Nephron (organoid): Measurements from ENCODE around the gene WFDC12.

ENCODE experiments used
- H3K27ac Mint-ChIP-seq, 3 experiments: 2 replicates each; pipeline ENCODE4 v1.8.0; 2020; ENCODE audit warnings: mixed read lengths in 3 of 3, mild to moderate bottlenecking in 2 of 3, moderate library complexity in 1 of 3
- H3K27me3 Mint-ChIP-seq: 2 replicates; pipeline ENCODE4 v1.8.0; 2021; ENCODE audit warnings: low read depth, mild to moderate bottlenecking, moderate library complexity, mixed read lengths
- H3K36me3 Mint-ChIP-seq: 2 replicates; pipeline ENCODE4 v1.8.0; 2020; ENCODE audit warnings: low read depth, mixed read lengths
- H3K4me1 Mint-ChIP-seq: 2 replicates; pipeline ENCODE4 v1.8.0; 2020; ENCODE audit warnings: mixed read lengths
- H3K4me3 Mint-ChIP-seq, 3 experiments: 2 replicates each; pipeline ENCODE4 v1.8.0; 2020; ENCODE audit warnings: mild to moderate bottlenecking in 3 of 3, mixed read lengths in 3 of 3, moderate library complexity in 2 of 3
- H3K9me3 Mint-ChIP-seq: 2 replicates; pipeline ENCODE4 v1.8.0; 2020; ENCODE audit warnings: mixed read lengths
- CTCF ChIP-seq, 3 experiments: fragments of 200-600 bp; sonication (generic); IDR thresholded peaks; one replicate each; pipeline ENCODE4 v1.5.0; 2021; ENCODE audit warnings: antibody characterized with exemption in 3 of 3; ENCODE audit not compliant: unreplicated experiment in 3 of 3

The WFDC12 gene

GRCh38 chr20:45112754-45113153 lies 11.5 kb downstream of the WFDC12 start:
- Mint-ChIP-seq H3K27me3 (peaks cover 34% of the 10 kb centered on the region), H3K36me3 (no peaks in the 10 kb centered on the region), H3K9me3 (no peaks in the 10 kb centered on the region), H3K4me1 (no peaks in the 10 kb centered on the region), H3K4me3 (no peak overlapping the region), H3K27ac (no peak overlapping the region)
- no peak for TF ChIP-seq CTCF (IDR thresholded peaks at IDR 0.05; ENCODE audit: unreplicated experiment in 3 of 3)

DNA sequence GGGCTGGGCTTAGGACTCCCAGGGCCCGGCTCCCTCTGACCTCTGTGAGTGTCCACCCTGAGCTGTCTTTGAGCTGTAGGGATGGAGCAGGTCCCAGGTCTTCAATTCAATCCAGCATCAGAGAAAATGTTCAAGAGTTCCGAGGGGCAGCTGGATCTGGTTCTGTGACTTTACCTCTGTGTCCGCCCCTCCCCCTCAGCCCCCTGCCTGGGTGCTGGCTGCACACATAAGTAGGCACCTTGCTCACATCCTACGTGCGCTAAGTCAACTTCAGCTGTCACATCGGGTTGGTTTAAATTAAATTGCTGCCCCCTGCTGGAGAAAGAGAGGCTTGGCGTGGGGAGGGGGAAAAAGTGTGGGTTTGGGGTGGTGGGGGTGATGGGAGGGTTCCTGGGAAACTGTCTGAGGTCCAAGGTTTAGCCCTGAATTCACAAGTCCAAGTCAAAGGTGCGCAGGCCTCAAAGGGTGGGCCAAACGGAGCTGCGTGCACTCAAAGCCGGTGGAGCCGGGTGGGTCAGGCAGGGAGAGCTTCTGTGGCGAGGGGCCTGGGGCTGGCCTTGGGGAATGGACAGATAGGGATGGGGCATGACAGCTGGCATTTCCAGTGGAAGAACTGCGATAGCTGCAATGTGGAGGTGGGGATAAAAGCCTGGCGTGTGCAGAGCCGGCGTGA lies 12.3 kb downstream of the WFDC12 start:
- H3K4me1 Mint-ChIP-seq = no peaks in the 10 kb centered on the region
- no peaks in the 10 kb centered on the region for H3K36me3 Mint-ChIP-seq
- H3K27me3 Mint-ChIP-seq = peaks cover 33% of the 10 kb centered on the region
- H3K9me3 Mint-ChIP-seq = no peaks in the 10 kb centered on the region
- no peak overlapping the region for H3K27ac Mint-ChIP-seq
- H3K4me3 Mint-ChIP-seq = no peak overlapping the region
- TF ChIP-seq CTCF (IDR thresholded peaks at IDR 0.05; ENCODE audit: unreplicated experiment in 3 of 3) = peak in 2 of 3 experiments; percentile 32 to 42

DNA sequence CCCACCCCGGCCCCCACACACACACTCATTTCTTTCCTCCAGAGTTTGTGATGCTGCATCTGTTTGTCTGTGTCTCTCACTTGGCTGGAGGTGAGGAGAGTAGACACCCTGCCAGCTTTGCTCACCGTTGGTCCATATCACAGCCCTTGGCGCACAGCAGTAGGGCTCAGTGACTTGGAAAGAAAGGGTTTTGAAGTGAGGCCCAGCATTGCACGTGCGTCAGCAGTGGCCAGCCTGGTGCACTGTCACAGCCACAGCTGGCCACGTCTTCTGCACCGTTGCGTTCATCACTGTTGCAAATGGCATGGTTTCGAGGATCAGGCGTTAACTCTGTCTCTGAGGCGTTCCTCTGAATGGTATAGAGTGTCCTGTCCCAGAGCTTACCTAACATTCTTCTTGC lies 13.0 kb downstream of the WFDC12 start:
- TF ChIP-seq CTCF (IDR thresholded peaks at IDR 0.05; ENCODE audit: unreplicated experiment in 3 of 3) = no peak
- Mint-ChIP-seq H3K4me3 (no peak overlapping the region), H3K9me3 (no peaks in the 10 kb centered on the region), H3K27ac (no peak overlapping the region), H3K4me1 (no peaks in the 10 kb centered on the region), H3K27me3 (peaks cover 32% of the 10 kb centered on the region), H3K36me3 (no peaks in the 10 kb centered on the region)

DNA sequence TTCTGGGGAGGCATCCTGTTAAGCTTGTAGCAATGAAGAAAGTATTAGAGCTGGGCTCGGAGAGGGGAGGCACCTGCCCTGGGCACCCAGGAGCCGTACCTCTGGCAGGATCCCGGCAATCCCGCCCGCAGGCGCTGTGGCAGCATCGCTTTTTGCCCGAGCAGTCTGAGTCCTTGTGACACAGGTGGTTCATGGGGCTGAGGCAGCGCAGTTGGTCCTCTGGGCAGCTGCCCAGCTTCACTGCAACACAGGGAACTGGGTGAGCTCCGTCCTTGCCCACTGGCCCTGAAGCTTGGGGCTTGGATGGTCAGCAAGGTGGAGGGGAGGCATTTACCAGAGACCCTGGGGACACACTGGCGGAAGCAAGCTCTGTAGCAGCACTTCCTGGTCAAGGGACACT lies 14.0 kb downstream of the WFDC12 start:
- TF ChIP-seq CTCF (IDR thresholded peaks at IDR 0.05; ENCODE audit: unreplicated experiment in 3 of 3) = no peak
- H3K27ac Mint-ChIP-seq = no peak overlapping the region
- no peaks in the 10 kb centered on the region for H3K36me3 Mint-ChIP-seq
- H3K4me1 Mint-ChIP-seq = no peaks in the 10 kb centered on the region
- no peaks in the 10 kb centered on the region for H3K9me3 Mint-ChIP-seq
- peaks cover 32% of the 10 kb centered on the region for H3K27me3 Mint-ChIP-seq
- no peak overlapping the region for H3K4me3 Mint-ChIP-seq

DNA sequence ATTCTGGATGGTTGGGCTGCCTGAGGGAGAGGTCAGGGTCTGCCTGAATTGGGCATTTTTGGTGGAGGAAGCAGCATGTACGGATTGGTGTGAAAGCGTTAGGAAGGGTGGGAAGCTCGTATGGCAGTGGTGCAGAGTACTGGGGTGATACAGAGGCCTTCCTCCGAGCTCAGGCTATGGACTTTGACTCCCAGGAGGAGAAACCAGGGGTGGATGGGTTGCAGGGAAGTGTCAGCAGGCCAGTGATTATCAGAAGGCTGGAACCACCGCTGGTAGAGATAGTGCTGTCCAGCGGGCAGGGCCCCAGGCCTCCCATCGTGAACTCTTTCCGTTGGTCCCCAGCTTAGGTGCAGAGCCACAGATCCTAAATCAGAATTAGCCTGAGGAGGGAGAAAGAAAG lies 14.6 kb downstream of the WFDC12 start:
- no peaks in the 10 kb centered on the region for H3K9me3 Mint-ChIP-seq
- H3K36me3 Mint-ChIP-seq = no peaks in the 10 kb centered on the region
- no peaks in the 10 kb centered on the region for H3K4me1 Mint-ChIP-seq
- no peak overlapping the region for H3K4me3 Mint-ChIP-seq
- no peak for TF ChIP-seq CTCF (IDR thresholded peaks at IDR 0.05; ENCODE audit: unreplicated experiment in 3 of 3)
- H3K27ac Mint-ChIP-seq = no peak overlapping the region
- peaks cover 31% of the 10 kb centered on the region for H3K27me3 Mint-ChIP-seq

DNA sequence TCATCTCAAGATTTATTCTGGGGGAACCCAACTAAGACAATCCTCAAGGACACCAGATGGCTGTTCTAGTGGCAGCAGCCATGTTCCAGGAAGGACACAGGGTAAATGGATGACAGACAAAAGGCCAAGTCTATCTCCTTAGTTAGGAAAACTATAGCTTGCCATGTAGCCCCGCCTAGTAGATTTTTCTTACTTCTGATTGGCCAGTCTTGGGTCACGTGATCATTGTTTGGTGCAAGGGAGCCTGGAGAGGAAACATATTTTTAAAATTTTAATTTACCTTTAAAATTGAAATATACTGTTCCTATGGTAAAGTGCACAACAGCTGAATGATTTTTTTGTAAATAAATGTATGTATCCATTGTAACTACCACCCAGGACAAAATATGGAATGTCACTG lies 18.9 kb downstream of the WFDC12 start:
- H3K4me3 Mint-ChIP-seq = no peak overlapping the region
- no peaks in the 10 kb centered on the region for H3K4me1 Mint-ChIP-seq
- no peak overlapping the region for H3K27ac Mint-ChIP-seq
- no peaks in the 10 kb centered on the region for H3K36me3 Mint-ChIP-seq
- TF ChIP-seq CTCF (IDR thresholded peaks at IDR 0.05; ENCODE audit: unreplicated experiment in 3 of 3) = no peak
- H3K9me3 Mint-ChIP-seq = no peaks in the 10 kb centered on the region
- peaks cover 60% of the 10 kb centered on the region for H3K27me3 Mint-ChIP-seq
